Stimulated activated CD4-positive, alpha-beta T cell treated with anti-CD3 and anti-CD28 coated beads, Interleukin-12 subunit alpha, Interleukin-12 subunit beta, amount 100 ng/mL, for 24 hours (primary cell): ENCODE data around the gene ELOVL6.
"Not testable (repeated sequence)": the region's sequence is repeated elsewhere in the genome, so short reads cannot be mapped to it uniquely, and the experiment has no call there.

Experiments
- DNase-seq, 2 experiments: peaks; one replicate each; pipeline ENCODE4 v3.0.0-alpha.2; 2020; ENCODE audit warnings: low read depth in 2 of 2

Gene ELOVL6

GRCh38 chr4:110198435-110199416 lies at the start of gene ELOVL6:
ELOVL6 (minus strand) TSS chr4:110198615; CDS start chr4:110198335, 280 bp downstream.
- peak; percentile 5 to 24 for DNase-seq

- no peak for DNase-seq
Measured at GRCh38 chr4:110248100-110248499, 49.7 kb upstream of the ELOVL6 start.

- DNase-seq = no peak
Measured at GRCh38 chr4:110247591-110247990, 49.2 kb upstream of the ELOVL6 start.

- no peak for DNase-seq
Measured at GRCh38 chr4:110245577-110245976, 47.2 kb upstream of the ELOVL6 start.

GRCh38 chr4:110236324-110236723 lies 37.9 kb upstream of the ELOVL6 start:
- DNase-seq = no peak

- DNase-seq = not testable (repeated sequence)
Measured at GRCh38 chr4:110233581-110233980, 35.2 kb upstream of the ELOVL6 start.

GRCh38 chr4:110231869-110232268 lies 33.5 kb upstream of the ELOVL6 start:
- no peak for DNase-seq

GRCh38 chr4:110229266-110229665 lies 30.9 kb upstream of the ELOVL6 start:
- no peak for DNase-seq

- DNase-seq = no peak
Measured at GRCh38 chr4:110224812-110225211, 26.4 kb upstream of the ELOVL6 start.

- no peak for DNase-seq
Measured at GRCh38 chr4:110224142-110224541, 25.7 kb upstream of the ELOVL6 start.

GRCh38 chr4:110218935-110219334 lies 20.5 kb upstream of the ELOVL6 start:
- DNase-seq = not testable (repeated sequence)

GRCh38 chr4:110217181-110217580 lies 18.8 kb upstream of the ELOVL6 start:
- DNase-seq = not testable (repeated sequence)

GRCh38 chr4:110216129-110216528 lies 17.7 kb upstream of the ELOVL6 start:
- no peak for DNase-seq

- no peak for DNase-seq
Measured at GRCh38 chr4:110211770-110212061, 13.3 kb upstream of the ELOVL6 start.

GRCh38 chr4:110211007-110211769 lies 12.8 kb upstream of the ELOVL6 start:
- no peak for DNase-seq

GRCh38 chr4:110208419-110208818 lies 10.0 kb upstream of the ELOVL6 start:
- no peak for DNase-seq

- DNase-seq = no peak
Measured at GRCh38 chr4:110207233-110207632, 8.8 kb upstream of the ELOVL6 start.

- no peak for DNase-seq
Measured at GRCh38 chr4:110202024-110202423, 3.6 kb upstream of the ELOVL6 start.

- no peak for DNase-seq
Measured at GRCh38 chr4:110201502-110201901, 3.1 kb upstream of the ELOVL6 start.

GRCh38 chr4:110200689-110201088 lies 2.3 kb upstream of the ELOVL6 start:
- DNase-seq = no peak

GRCh38 chr4:110198049-110198434 lies 373 bp downstream of the ELOVL6 start:
- no peak for DNase-seq

GRCh38 chr4:110197529-110198042 lies 829 bp downstream of the ELOVL6 start:
- peak; percentile 21 to 49 for DNase-seq
